Measurements from ENCODE around the gene MRGPRD.
A peak's percentile ranks its signal among the peaks of the same experiment; 100 is the strongest.

The MRGPRD gene

GRCh38 chr11:68946416-68947090, 34.2 kb downstream of the MRGPRD start:
- DNase-seq = no peak

GRCh38 chr11:68942751-68943271, 38.0 kb downstream of the MRGPRD start:
- DNase-seq = no peak

GRCh38 chr11:68942095-68942620, 38.6 kb downstream of the MRGPRD start:
- no peak for DNase-seq

- no peak for DNase-seq
These were observed 39.3 kb downstream of the MRGPRD start for GRCh38 chr11:68941324-68942094.

GRCh38 chr11:68940651-68941323, 40.0 kb downstream of the MRGPRD start:
- DNase-seq = peak; percentile 46

- no peak for DNase-seq
These were observed 40.9 kb downstream of the MRGPRD start for GRCh38 chr11:68939583-68940555.

GRCh38 chr11:68938816-68939582, 41.8 kb downstream of the MRGPRD start:
- DNase-seq = no peak

GRCh38 chr11:68938088-68938487, 42.7 kb downstream of the MRGPRD start:
- no peak for DNase-seq

GRCh38 chr11:68936676-68937620, 43.8 kb downstream of the MRGPRD start:
- DNase-seq = peak; percentile 41

GRCh38 chr11:68936358-68936636, 44.5 kb downstream of the MRGPRD start:
- no peak for DNase-seq

GRCh38 chr11:68935516-68936357, 45.0 kb downstream of the MRGPRD start:
- DNase-seq = peak; percentile 44

- DNase-seq = peak; percentile 44
These were observed 45.7 kb downstream of the MRGPRD start for GRCh38 chr11:68935066-68935465.

GRCh38 chr11:68934666-68935065, 46.1 kb downstream of the MRGPRD start:
- no peak for DNase-seq

- DNase-seq = peak; percentile 41
These were observed 46.5 kb downstream of the MRGPRD start for GRCh38 chr11:68934321-68934645.

- peak; percentile 44 for DNase-seq
These were observed 47.0 kb downstream of the MRGPRD start for GRCh38 chr11:68933605-68934320.

- peak; percentile 42 for DNase-seq
These were observed 47.7 kb downstream of the MRGPRD start for GRCh38 chr11:68932933-68933577.

GRCh38 chr11:68932358-68932757, 48.4 kb downstream of the MRGPRD start:
- DNase-seq = no peak

- no peak for DNase-seq
These were observed 48.9 kb downstream of the MRGPRD start for GRCh38 chr11:68931911-68932310.

Data from islet precursor cell (in vitro differentiated cells).